DND-41 (cell line): ENCODE measurements around the gene CXXC4.

ENCODE experiments used
- ATAC-seq: fragments of 200-7000 bp; cut with Tn5 transposase; 3 replicates; pipeline ENCODE4 v1.9.1; 2021; ENCODE audit warnings: low read depth; ENCODE audit not compliant: insufficient read depth
- DNase-seq: peaks from one replicate; pipeline ENCODE4 v3.0.0-alpha.2; 2020
- H2AFZ ChIP-seq: 2 replicates; pipeline ENCODE4 v1.6.0; 2012; ENCODE audit warnings: low read depth, low read length
- H3K27ac ChIP-seq: 2 replicates; pipeline ENCODE4 v1.5.1; 2012; ENCODE audit warnings: low read length, inconsistent platforms
- H3K27me3 ChIP-seq: fragments of 200-600 bp; sonication (generic); 2 replicates; pipeline ENCODE4 v1.6.0; 2012; ENCODE audit warnings: low read length, mild to moderate bottlenecking, inconsistent platforms; ENCODE audit not compliant: insufficient read depth, poor library complexity
- H3K36me3 ChIP-seq: 2 replicates; pipeline ENCODE4 v1.5.1; 2012; ENCODE audit warnings: low read length, inconsistent platforms; ENCODE audit not compliant: insufficient read depth
- H3K4me1 ChIP-seq: 2 replicates; pipeline ENCODE4 v1.5.1; 2012; ENCODE audit warnings: mild to moderate bottlenecking, low read length; ENCODE audit not compliant: insufficient read depth
- H3K4me2 ChIP-seq: 2 replicates; pipeline ENCODE4 v1.6.0; 2012; ENCODE audit warnings: mild to moderate bottlenecking, moderate library complexity, low read length, inconsistent platforms; ENCODE audit not compliant: insufficient read depth
- H3K4me3 ChIP-seq, 2 experiments: fragments of 200-600 bp in 1 of 2; shearing (Covaris generic) in 1 of 2; 2 replicates each; pipeline ENCODE4 v1.5.1; 2012 to 2016; ENCODE audit warnings: inconsistent platforms in 2 of 2, low read length in 2 of 2, mild to moderate bottlenecking in 2 of 2, low read depth in 1 of 2, moderate library complexity in 1 of 2
- H3K79me2 ChIP-seq: 2 replicates; pipeline ENCODE4 v1.6.0; 2012; ENCODE audit warnings: low read length, inconsistent platforms; ENCODE audit not compliant: insufficient read depth
- H3K9ac ChIP-seq: 2 replicates; pipeline ENCODE4 v1.6.0; 2012; ENCODE audit warnings: low read depth, mild to moderate bottlenecking, inconsistent platforms, low read length, moderate library complexity
- H3K9me3 ChIP-seq: 2 replicates; pipeline ENCODE4 v1.5.1; 2012; ENCODE audit warnings: low read length, moderate library complexity, mild to moderate bottlenecking, inconsistent platforms; ENCODE audit not compliant: insufficient read depth, severe bottlenecking
- H4K20me1 ChIP-seq: 2 replicates; pipeline ENCODE4 v1.6.0; 2012; ENCODE audit warnings: low read length; ENCODE audit not compliant: insufficient read depth
- CTCF ChIP-seq: IDR thresholded peaks from 2 replicates; pipeline ENCODE4 v1.5.1; 2012; ENCODE audit warnings: borderline replicate concordance, low read length, moderate library complexity, mild to moderate bottlenecking; ENCODE audit not compliant: poor library complexity, severe bottlenecking; ENCODE audit errors: extremely low read depth
- EZH2 ChIP-seq: IDR thresholded peaks from 3 replicates; pipeline ENCODE4 v1.6.1; 2012; ENCODE audit warnings: borderline replicate concordance, low read depth, mild to moderate bottlenecking, moderate library complexity, low read length, inconsistent platforms; ENCODE audit not compliant: severe bottlenecking

CXXC4 gene

GRCh38 chr4:104447294-104447693 is 47.4 kb downstream of the CXXC4 start:
- DNase-seq (no peak), ATAC-seq (no peak)
- Histone ChIP-seq H3K79me2 (no peaks in the 10 kb centered on the region), H3K27me3 (no peaks in the 10 kb centered on the region), H3K4me1 (no peaks in the 10 kb centered on the region), H4K20me1 (no peaks in the 10 kb centered on the region), H3K4me2 (no peak overlapping the region), H3K36me3 (no peaks in the 10 kb centered on the region), H3K9me3 (no peaks in the 10 kb centered on the region), H3K9ac (no peak overlapping the region), H2AFZ (no peak overlapping the region), H3K4me3 (no peak overlapping the region), H3K27ac (no peak overlapping the region)
- TF ChIP-seq CTCF (no peak), EZH2 (no peak)

- Histone ChIP-seq H2AFZ (no peak overlapping the region), H3K27ac (no peak overlapping the region), H3K4me2 (no peak overlapping the region), H3K4me3 (no peak overlapping the region), H3K9ac (no peak overlapping the region), H3K79me2 (no peaks in the 10 kb centered on the region), H3K27me3 (no peaks in the 10 kb centered on the region), H4K20me1 (no peaks in the 10 kb centered on the region), H3K9me3 (no peaks in the 10 kb centered on the region), H3K4me1 (no peaks in the 10 kb centered on the region), H3K36me3 (no peaks in the 10 kb centered on the region)
- DNase-seq = no peak
- TF ChIP-seq EZH2 = no peak
- TF ChIP-seq CTCF = no peak
- ATAC-seq = no peak
These were observed 48.0 kb downstream of the CXXC4 start for GRCh38 chr4:104446431-104447278.

GRCh38 chr4:104444685-104445084 is 50.0 kb downstream of the CXXC4 start:
- no peak overlapping the region for H3K9ac ChIP-seq
- ATAC-seq (no peak), DNase-seq (no peak)
- H4K20me1 ChIP-seq = no peaks in the 10 kb centered on the region
- H3K79me2 ChIP-seq = no peaks in the 10 kb centered on the region
- no peak overlapping the region for H3K4me3 ChIP-seq
- TF ChIP-seq CTCF (no peak), EZH2 (no peak)
- no peaks in the 10 kb centered on the region for H3K27me3 ChIP-seq
- H3K36me3 ChIP-seq = no peaks in the 10 kb centered on the region
- no peak overlapping the region for H3K27ac ChIP-seq
- no peak overlapping the region for H3K4me2 ChIP-seq
- H3K4me1 ChIP-seq = no peaks in the 10 kb centered on the region
- no peak overlapping the region for H2AFZ ChIP-seq
- no peaks in the 10 kb centered on the region for H3K9me3 ChIP-seq
